Prostate gland (tissue), 2 donors: Measurements from ENCODE around the gene C11orf91.

ENCODE experiments used
- POLR2A ChIP-seq: fragments of 450-650 bp; IDR thresholded peaks from one replicate; pipeline ENCODE4 v1.6.1; 2016; ENCODE audit warnings: antibody characterized with exemption, mild to moderate bottlenecking
- POLR2AphosphoS5 ChIP-seq: sonication (generic); formaldehyde crosslinking; IDR thresholded peaks from one replicate; pipeline ENCODE4 v1.6.1; 2017; ENCODE audit warnings: antibody characterized with exemption
- TF ChIP-seq, protein P1 (sequence below), 4 experiments: fragments of 200-600 bp in 2 of 4; fragments of 450-650 bp in 2 of 4; sonication (generic) in 2 of 4; IDR thresholded peaks; 1 replicate in 3 of 4; 2 replicates in 1 of 4; pipeline ENCODE4 v1.5.1; 2016 to 2019; ENCODE audit warnings: antibody characterized with exemption in 4 of 4, mild to moderate bottlenecking in 2 of 4, moderate library complexity in 2 of 4

DNA sequence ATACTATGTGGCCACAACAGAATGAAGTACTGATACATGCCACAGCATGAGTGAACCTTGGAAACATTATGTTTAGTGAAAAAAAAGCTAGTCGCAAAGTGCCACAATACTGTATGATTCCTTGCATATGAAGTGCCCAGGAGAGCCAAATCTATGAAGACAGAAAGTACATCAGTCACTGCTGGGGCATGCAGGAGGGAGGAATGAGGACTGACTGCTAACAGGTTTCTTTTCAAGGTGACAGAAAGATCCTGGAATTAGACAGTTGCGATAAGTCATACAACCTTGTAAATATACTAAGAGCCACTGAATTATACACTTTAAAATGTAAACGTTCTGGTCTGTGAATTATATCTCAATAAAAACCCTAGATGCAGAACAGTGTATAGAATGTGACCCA is 11.8 kb upstream of the C11orf91 start:
- TF ChIP-seq, protein P1, sequence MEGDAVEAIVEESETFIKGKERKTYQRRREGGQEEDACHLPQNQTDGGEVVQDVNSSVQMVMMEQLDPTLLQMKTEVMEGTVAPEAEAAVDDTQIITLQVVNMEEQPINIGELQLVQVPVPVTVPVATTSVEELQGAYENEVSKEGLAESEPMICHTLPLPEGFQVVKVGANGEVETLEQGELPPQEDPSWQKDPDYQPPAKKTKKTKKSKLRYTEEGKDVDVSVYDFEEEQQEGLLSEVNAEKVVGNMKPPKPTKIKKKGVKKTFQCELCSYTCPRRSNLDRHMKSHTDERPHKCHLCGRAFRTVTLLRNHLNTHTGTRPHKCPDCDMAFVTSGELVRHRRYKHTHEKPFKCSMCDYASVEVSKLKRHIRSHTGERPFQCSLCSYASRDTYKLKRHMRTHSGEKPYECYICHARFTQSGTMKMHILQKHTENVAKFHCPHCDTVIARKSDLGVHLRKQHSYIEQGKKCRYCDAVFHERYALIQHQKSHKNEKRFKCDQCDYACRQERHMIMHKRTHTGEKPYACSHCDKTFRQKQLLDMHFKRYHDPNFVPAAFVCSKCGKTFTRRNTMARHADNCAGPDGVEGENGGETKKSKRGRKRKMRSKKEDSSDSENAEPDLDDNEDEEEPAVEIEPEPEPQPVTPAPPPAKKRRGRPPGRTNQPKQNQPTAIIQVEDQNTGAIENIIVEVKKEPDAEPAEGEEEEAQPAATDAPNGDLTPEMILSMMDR (IDR thresholded peaks at IDR 0.05), result no peak
- TF ChIP-seq POLR2A, result no peak
- TF ChIP-seq POLR2AphosphoS5, result no peak
